SKM-1 (cell line): Measurements from ENCODE around the gene DSG4.
"Not testable (repeated sequence)": the region's sequence is repeated elsewhere in the genome, so short reads cannot be mapped to it uniquely, and the experiment has no call there.

Source experiments
- DNase-seq: peaks from one replicate; lab custom pipeline; 2025; ENCODE audit not compliant: unreplicated experiment; lab: John Stamatoyannopoulos, UW

Gene DSG4

DNA sequence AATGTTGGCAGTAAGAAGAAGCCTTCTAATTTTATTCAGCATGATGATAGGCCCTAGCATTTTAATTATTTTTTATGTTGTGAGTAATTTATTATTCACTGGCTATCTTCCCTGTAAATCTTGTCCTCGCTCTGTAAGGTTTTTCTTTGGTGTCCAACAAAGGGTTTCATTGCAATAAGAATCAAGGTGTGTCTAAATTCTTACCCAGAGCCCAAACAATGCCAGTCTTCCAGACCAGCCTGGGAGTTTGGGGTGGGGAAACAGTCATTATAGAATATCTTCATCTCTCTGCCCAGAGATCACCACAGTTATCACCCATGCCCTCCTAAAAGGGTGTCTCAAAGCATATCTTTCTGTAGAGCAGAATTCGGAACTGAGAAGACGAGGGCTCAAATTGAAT, at the start of gene DSG4:
Gene DSG4 (plus strand): TSS at position 301 of the 400 bp plus-strand sequence. CDS start 135 bp downstream, outside the sequence.
- no peak for DNase-seq

DNA sequence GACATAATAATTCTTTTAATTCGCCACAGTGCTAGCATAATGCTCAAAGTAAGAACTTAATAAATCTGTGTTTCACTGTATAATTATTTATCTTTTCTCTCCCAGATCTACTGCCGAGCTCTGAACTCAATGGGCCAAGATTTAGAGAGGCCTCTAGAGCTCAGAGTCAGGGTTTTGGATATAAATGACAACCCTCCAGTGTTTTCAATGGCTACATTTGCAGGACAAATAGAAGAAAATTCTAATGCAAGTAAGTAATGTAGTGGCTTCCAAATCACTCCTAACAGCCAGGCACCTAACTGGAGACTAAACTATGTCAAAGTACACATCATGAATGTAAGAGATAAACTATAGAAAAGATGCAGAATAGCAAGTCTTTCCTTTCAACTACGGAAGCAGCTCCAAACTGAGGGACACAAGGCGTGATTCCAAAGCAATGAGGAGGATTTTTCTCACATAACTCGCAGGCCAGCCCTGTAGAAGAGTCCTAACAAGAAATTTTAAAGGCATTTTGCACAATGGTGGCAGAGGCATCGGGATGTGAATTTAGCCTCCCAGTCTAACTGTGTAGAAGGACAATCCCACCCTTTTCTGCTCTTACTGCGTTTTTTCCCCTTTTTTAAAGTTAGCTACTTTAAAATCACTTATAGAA, 46.7 kb upstream of the DSG4 start:
- DNase-seq = no peak

- no peak for DNase-seq
Measured at GRCh38 chr18:31343454-31343853, 33.1 kb upstream of the DSG4 start.

GRCh38 chr18:31353336-31353735, 23.2 kb upstream of the DSG4 start:
- not testable (repeated sequence) for DNase-seq

DNA sequence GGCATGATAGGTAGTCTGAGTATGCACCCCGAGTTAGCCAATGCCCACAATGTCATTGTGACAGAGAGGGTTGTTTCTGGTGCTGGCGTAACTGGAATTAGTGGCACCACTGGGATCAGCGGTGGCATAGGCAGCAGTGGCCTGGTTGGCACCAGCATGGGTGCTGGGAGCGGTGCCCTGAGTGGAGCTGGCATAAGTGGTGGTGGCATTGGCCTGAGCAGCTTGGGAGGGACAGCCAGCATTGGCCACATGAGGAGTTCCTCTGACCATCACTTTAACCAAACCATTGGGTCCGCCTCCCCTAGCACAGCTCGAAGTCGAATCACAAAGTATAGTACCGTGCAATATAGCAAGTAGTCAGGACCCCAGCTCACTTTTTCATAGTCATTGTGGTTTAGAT, 21.6 kb upstream of the DSG4 start:
- no peak for DNase-seq

GRCh38 chr18:31356025-31356424, 20.6 kb upstream of the DSG4 start:
- no peak for DNase-seq

DNA sequence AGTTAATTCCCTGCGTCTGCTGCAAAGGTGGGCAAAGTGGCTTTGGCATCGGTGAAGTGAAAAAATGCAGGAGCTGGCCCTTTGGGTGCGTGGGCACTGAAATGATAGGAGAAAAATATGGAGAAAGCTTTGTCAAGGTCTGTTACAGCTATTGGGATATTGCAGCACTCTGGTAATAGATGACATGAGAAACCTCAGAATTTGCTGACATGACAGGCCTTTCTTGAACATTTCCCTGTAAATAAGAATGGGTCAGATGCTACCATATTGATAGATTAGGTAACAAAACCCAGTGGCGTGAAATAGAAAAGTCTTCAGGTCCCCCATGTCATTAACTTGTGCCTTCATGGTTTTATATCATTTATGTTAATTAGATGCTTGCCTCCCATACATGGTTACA, 12.4 kb upstream of the DSG4 start:
- DNase-seq = no peak

DNA sequence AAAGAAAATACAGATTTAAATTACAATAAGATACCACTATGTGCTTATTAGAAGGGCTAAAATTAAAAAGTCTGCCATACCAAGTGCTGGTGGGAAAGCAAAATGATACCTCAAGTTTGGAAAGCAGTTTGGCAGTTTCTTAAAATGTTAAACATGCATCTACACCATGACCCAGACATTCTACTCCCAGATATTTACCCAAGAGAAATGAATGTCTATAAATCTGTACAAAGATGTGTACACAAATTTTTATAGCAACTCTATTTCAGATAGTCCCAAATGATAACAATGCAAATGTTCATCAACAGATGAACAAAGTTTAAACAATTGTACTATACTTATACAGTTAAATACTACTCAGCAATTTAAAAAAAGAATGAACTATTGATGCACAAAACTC, 7.1 kb upstream of the DSG4 start:
- DNase-seq = no peak

- DNase-seq = no peak
Measured at GRCh38 chr18:31371989-31372388, 4.6 kb upstream of the DSG4 start.

DNA sequence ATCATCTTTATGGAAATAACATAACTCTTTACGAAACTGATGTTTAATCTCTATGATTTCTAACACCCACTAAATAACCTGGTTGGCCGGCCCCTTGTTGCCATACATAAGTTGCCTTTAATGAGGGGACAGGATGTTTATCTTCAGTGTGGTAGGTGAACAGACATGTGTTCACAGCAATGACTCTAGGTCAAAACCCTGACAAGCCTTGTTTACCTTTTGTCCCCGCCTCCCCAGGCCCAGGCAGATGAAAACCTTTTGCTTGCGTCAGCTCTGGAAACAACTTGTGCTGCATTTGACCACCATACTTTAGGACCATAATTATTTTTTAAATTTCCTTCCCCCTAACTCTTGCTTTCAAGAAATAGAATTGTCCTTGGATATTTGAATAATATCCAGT, 2.9 kb upstream of the DSG4 start:
- no peak for DNase-seq

- no peak for DNase-seq
Measured at GRCh38 chr18:31380912-31381311, 4.3 kb downstream of the DSG4 start.

DNA sequence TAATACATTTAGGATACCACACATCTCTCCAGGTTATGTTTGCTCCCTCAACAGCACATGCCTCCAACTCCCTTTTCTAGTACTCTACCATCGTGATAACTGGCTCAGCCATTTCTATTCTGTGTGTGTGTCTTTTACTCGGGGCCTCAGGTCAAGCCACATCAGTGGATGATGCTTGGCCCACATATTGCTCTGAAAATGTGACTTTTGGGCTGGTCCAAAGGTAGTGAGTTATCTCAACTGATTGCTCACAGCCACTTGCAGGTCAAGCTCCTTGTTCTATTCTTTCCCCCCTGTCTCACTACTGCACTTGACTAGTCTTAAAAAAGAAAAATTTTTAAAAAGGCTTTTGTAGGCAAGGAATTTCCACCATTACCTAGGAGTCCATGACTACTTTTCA, 5.5 kb downstream of the DSG4 start:
- no peak for DNase-seq

DNA sequence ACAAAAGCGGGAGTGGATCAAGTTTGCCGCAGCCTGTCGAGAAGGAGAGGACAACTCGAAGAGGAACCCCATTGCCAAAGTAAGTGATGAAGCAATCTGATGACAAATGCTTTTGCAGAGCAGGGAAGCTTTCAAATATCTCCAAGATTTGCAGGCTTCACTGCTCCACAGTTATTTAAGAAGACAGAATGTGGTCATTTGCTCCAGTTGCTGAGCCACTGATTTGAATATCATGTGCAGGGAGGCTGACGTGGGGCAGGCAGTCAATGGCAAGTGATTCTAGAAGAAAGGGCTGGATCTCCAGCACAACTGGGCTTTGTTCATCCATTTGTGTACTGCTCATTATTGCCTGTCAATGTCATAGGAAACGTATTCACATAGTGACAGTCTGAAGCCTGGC, 10.2 kb downstream of the DSG4 start:
- DNase-seq = peak; percentile 33

- no peak for DNase-seq
Measured at GRCh38 chr18:31393286-31393685, 16.7 kb downstream of the DSG4 start.

GRCh38 chr18:31396796-31397612, 20.4 kb downstream of the DSG4 start:
- DNase-seq = no peak

DNA sequence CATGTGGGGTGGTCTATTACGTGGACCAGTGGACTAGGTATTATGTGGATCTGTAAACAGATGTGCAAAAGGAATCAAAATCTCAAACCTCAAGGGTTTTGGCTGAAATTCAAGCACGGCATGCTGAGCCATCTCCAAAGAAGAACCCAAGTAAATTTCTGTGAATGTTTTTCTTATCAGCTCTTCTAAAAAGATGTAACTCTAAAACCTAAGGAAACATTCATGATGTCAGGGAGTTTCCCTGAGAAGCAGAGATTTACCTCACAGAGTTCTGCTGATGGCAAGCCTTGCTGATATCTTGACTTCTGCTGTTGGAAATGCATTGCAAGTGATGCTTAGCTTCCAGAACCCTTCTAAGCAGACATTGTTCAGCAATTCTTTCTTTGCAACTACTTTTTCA, 21.6 kb downstream of the DSG4 start:
- no peak for DNase-seq

- DNase-seq = peak; percentile 42
Measured at GRCh38 chr18:31399306-31400032, 22.9 kb downstream of the DSG4 start.

GRCh38 chr18:31401156-31402025, 24.8 kb downstream of the DSG4 start:
- DNase-seq = no peak

GRCh38 chr18:31402026-31402373, 25.4 kb downstream of the DSG4 start:
- no peak for DNase-seq

DNA sequence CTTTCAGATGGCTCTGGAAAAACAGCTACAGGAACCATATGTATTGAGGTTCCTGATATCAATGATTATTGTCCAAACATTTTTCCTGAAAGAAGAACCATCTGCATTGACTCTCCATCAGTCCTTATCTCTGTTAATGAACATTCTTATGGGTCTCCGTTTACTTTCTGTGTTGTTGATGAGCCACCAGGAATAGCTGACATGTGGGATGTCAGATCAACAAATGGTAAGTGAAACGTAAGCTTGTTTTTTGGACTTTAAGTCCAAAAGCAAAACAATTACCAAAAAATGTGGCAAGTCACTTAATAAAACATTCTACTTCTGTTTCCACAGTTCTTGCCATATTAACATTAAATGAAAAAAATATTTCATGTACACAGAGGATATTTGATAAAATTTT, 26.8 kb downstream of the DSG4 start:
- no peak for DNase-seq

GRCh38 chr18:31407649-31408048, 31.1 kb downstream of the DSG4 start:
- no peak for DNase-seq
